NCI-H2196 (cell line): ENCODE results near the gene RFT1.

Experiments used
- DNase-seq: peaks from one replicate; lab custom pipeline; 2025; ENCODE audit not compliant: unreplicated experiment; lab: John Stamatoyannopoulos, UW

RFT1 gene

GRCh38 chr3:53129344-53129743, 891 bp downstream of the RFT1 start:
- no peak for DNase-seq

GRCh38 chr3:53126601-53127000, 3.6 kb downstream of the RFT1 start:
- no peak for DNase-seq

- DNase-seq = no peak
Observed at GRCh38 chr3:53123953-53124352, 6.3 kb downstream of the RFT1 start.

GRCh38 chr3:53123510-53123909, 6.7 kb downstream of the RFT1 start:
- DNase-seq = no peak

GRCh38 chr3:53122933-53123305, 7.3 kb downstream of the RFT1 start:
- no peak for DNase-seq

GRCh38 chr3:53122255-53122932, 7.8 kb downstream of the RFT1 start:
- DNase-seq = no peak

GRCh38 chr3:53120336-53120735, 9.9 kb downstream of the RFT1 start:
- DNase-seq = no peak

GRCh38 chr3:53116956-53117355, 13.3 kb downstream of the RFT1 start:
- no peak for DNase-seq

GRCh38 chr3:53114412-53115074, 15.7 kb downstream of the RFT1 start:
- no peak for DNase-seq

GRCh38 chr3:53114011-53114400, 16.2 kb downstream of the RFT1 start:
- peak; percentile 67 for DNase-seq

- no peak for DNase-seq
Observed at GRCh38 chr3:53113293-53114010, 16.8 kb downstream of the RFT1 start.

- DNase-seq = no peak
Observed at GRCh38 chr3:53111822-53112221, 18.4 kb downstream of the RFT1 start.

- DNase-seq = no peak
Observed at GRCh38 chr3:53109891-53110771, 20.1 kb downstream of the RFT1 start.

GRCh38 chr3:53109190-53109589, 21.0 kb downstream of the RFT1 start:
- DNase-seq = no peak

- no peak for DNase-seq
Observed at GRCh38 chr3:53104762-53105161, 25.5 kb downstream of the RFT1 start.

GRCh38 chr3:53103397-53104296, 26.6 kb downstream of the RFT1 start:
- DNase-seq = no peak

- DNase-seq = no peak
Observed at GRCh38 chr3:53102601-53103147, 27.6 kb downstream of the RFT1 start.

- no peak for DNase-seq
Observed at GRCh38 chr3:53101956-53102355, 28.3 kb downstream of the RFT1 start.

- DNase-seq = no peak
Observed at GRCh38 chr3:53100818-53101466, 29.3 kb downstream of the RFT1 start.
